Measurements from ENCODE around the gene FAM168A.

FAM168A gene

GRCh38 chr11:73428699-73429098, 169.2 kb downstream of the FAM168A start:
- no peak overlapping the region for H3K27ac ChIP-seq
- H3K27me3 ChIP-seq (ENCODE audit: insufficient read depth, low read depth, severe bottlenecking) = no peaks in the 10 kb centered on the region
- no peaks in the 10 kb centered on the region for H3K9me3 ChIP-seq (ENCODE audit: severe bottlenecking)
- H3K4me3 ChIP-seq (ENCODE audit: low read depth, low read length) = no peak overlapping the region
- no peak for DNase-seq
- peaks cover 40% of the 10 kb centered on the region for H3K36me3 ChIP-seq
- no peak for TF ChIP-seq CTCF (IDR thresholded peaks at IDR 0.05; ENCODE audit: low read depth, low read length)

- no peaks in the 10 kb centered on the region for H3K27me3 ChIP-seq (ENCODE audit: insufficient read depth, low read depth, severe bottlenecking)
- H3K36me3 ChIP-seq = peaks cover 40% of the 10 kb centered on the region
- no peak for DNase-seq
- no peak overlapping the region for H3K4me3 ChIP-seq (ENCODE audit: low read depth, low read length)
- H3K27ac ChIP-seq = no peak overlapping the region
- TF ChIP-seq CTCF (IDR thresholded peaks at IDR 0.05; ENCODE audit: low read depth, low read length) = no peak
- H3K9me3 ChIP-seq (ENCODE audit: severe bottlenecking) = no peaks in the 10 kb centered on the region
These were observed 169.7 kb downstream of the FAM168A start for GRCh38 chr11:73428227-73428626.

- Histone ChIP-seq H3K27me3 (ENCODE audit: insufficient read depth, low read depth, severe bottlenecking) (no peaks in the 10 kb centered on the region), H3K9me3 (ENCODE audit: severe bottlenecking) (no peaks in the 10 kb centered on the region), H3K27ac (no peak overlapping the region), H3K4me3 (ENCODE audit: low read depth, low read length) (no peak overlapping the region), H3K36me3 (peaks cover 40% of the 10 kb centered on the region)
- no peak for DNase-seq
- TF ChIP-seq CTCF (IDR thresholded peaks at IDR 0.05; ENCODE audit: low read depth, low read length) = no peak
These were observed 171.6 kb downstream of the FAM168A start for GRCh38 chr11:73426219-73426850.

GRCh38 chr11:73425108-73425507, 172.8 kb downstream of the FAM168A start:
- no peak for DNase-seq
- no peak for TF ChIP-seq CTCF (IDR thresholded peaks at IDR 0.05; ENCODE audit: low read depth, low read length)
- Histone ChIP-seq H3K36me3 (peaks cover 42% of the 10 kb centered on the region), H3K4me3 (ENCODE audit: low read depth, low read length) (no peak overlapping the region), H3K27me3 (ENCODE audit: insufficient read depth, low read depth, severe bottlenecking) (no peaks in the 10 kb centered on the region), H3K9me3 (ENCODE audit: severe bottlenecking) (no peaks in the 10 kb centered on the region), H3K27ac (no peak overlapping the region)

GRCh38 chr11:73423506-73423905, 174.4 kb downstream of the FAM168A start:
- Histone ChIP-seq H3K27ac (no peak overlapping the region), H3K4me3 (ENCODE audit: low read depth, low read length) (no peak overlapping the region), H3K27me3 (ENCODE audit: insufficient read depth, low read depth, severe bottlenecking) (no peaks in the 10 kb centered on the region), H3K36me3 (peaks cover 42% of the 10 kb centered on the region), H3K9me3 (ENCODE audit: severe bottlenecking) (no peaks in the 10 kb centered on the region)
- no peak for DNase-seq
- TF ChIP-seq CTCF (IDR thresholded peaks at IDR 0.05; ENCODE audit: low read depth, low read length) = no peak

- Histone ChIP-seq H3K27ac (no peak overlapping the region), H3K4me3 (ENCODE audit: low read depth, low read length) (no peak overlapping the region), H3K9me3 (ENCODE audit: severe bottlenecking) (no peaks in the 10 kb centered on the region), H3K36me3 (peaks cover 44% of the 10 kb centered on the region), H3K27me3 (ENCODE audit: insufficient read depth, low read depth, severe bottlenecking) (no peaks in the 10 kb centered on the region)
- no peak for TF ChIP-seq CTCF (IDR thresholded peaks at IDR 0.05; ENCODE audit: low read depth, low read length)
- no peak for DNase-seq
These were observed 175.0 kb downstream of the FAM168A start for GRCh38 chr11:73422886-73423285.
